GM18861 (cell line): Measurements from ENCODE around the gene CCBE1.
"Not testable (repeated sequence)": the region's sequence is repeated elsewhere in the genome, so short reads cannot be mapped to it uniquely, and the experiment has no call there.

Source experiments
- ATAC-seq: cut with Tn5 transposase; IDR thresholded peaks from one replicate; pipeline ENCODE4 v1.9.1; 2021; ENCODE audit not compliant: unreplicated experiment

The CCBE1 gene

DNA sequence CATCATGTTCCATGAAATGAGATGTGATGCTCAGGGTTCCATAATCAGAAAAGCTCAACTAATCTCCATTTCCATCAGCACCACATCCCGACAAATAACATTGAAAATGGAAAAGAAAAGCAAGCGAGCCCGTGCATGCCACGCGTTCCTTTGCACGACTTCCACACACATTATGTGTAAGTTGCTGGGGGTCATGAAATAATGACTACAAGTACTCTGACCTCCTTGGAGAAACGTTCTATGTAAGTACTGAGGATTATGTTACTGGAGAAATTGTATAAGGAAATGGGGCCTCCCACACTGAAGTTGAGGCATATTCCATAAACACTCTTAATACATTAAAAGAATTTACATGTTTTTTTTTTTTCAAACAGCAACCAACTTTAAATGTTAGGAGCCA is 38.3 kb downstream of the CCBE1 start:
- no peak for ATAC-seq

GRCh38 chr18:59657012-59657411 is 40.2 kb downstream of the CCBE1 start:
- ATAC-seq = no peak

GRCh38 chr18:59656373-59656887 is 40.8 kb downstream of the CCBE1 start:
- no peak for ATAC-seq

DNA sequence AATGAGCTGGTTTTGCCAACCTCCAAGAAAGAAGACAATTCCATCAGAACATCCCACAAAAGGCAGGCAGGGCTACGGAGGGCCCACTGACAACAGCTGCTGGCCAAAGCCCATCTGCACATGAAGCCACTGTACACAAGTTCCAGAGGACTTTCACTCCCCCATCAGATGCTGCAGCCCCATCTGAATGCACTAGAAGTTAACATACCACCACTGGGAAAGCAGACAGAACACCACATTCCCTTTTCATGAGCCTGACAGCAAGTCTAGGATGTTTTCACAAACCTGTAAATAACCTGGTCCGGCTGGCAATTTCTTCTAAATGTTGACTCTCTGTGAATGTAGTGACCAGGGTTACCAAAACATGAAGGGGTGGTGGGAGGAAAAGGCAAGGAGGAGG is 41.5 kb downstream of the CCBE1 start:
- ATAC-seq = no peak

GRCh38 chr18:59651071-59651470 is 46.2 kb downstream of the CCBE1 start:
- no peak for ATAC-seq

- ATAC-seq = no peak
Measured at GRCh38 chr18:59650266-59650820, 46.9 kb downstream of the CCBE1 start.

DNA sequence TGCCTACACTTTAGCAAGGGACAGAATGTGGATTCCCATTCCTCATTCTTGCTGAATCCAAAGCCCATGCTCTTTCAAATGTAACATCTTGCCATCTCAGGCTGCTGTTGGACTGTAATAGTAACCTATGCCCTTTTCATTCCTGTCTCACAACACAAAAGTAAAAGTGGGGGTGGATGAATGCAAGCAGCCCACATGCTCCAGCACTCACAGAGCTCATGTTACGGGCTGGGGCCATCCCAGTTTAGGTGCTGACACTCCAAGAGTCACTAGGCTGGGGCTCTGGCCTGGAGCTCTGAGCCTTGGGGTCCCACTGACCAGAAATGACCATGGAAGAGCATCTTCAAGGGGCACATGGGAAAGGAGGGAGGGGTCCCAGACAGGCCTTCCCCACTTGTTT is 47.6 kb downstream of the CCBE1 start:
- no peak for ATAC-seq

DNA sequence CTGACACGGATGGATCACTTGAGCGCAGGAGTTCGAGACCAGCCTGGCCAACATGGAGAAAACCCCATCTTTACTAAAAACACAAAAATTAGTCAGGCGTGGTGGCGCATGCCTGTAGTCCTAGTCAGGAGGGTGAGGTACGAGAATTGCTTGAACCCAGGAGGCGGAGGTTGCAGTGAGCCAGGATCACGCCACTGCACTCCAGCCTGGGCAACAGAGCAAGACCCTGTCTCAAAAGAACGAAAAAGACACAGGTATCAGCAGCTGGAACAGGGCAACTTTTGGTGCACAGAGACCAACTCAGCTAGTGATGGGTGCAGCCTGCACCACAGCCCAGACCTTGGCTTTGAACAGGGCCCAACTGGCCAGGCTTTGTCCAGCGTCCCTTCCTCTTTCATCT is 48.8 kb downstream of the CCBE1 start:
- not testable (repeated sequence) for ATAC-seq

DNA sequence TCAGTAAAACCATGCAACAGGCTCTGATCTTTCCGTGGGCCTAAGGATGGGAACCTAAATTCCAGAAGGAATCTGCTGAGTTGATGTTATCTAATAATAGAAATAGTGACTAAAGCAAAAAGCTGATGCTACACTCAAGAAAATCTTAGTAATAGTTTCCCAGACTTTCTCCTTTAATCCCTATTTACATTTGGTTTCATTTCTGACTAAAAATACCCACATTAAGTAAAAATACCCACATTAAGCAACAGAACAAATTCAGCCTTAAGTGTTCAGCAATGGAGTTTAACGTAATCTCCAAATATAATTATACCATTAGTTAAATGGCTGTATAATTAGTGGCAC is 50.3 kb downstream of the CCBE1 start:
- ATAC-seq = no peak

- ATAC-seq = no peak
Measured at GRCh38 chr18:59646228-59646962, 50.8 kb downstream of the CCBE1 start.

- no peak for ATAC-seq
Measured at GRCh38 chr18:59643740-59644139, 53.5 kb downstream of the CCBE1 start.

- ATAC-seq = no peak
Measured at GRCh38 chr18:59640721-59641120, 56.5 kb downstream of the CCBE1 start.

GRCh38 chr18:59639821-59640220 is 57.4 kb downstream of the CCBE1 start:
- ATAC-seq = no peak

DNA sequence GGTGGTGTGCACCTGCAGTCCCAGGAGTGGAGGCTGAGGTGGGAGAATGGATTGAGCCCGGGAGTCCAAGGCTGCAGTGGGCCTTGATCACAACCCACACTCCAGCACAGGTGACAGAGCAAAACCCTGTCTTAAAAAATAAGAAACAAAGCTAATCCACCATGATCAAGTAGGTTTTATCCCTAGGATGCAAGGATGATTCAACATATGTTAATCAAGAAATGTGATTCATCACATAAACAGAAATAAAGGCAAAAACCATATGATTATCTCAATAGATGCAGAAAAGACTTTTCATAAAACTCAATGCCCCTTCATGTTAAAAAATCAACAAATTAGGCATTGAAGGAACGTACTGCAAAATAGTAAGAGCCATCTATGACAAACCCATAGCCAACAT is 58.1 kb downstream of the CCBE1 start:
- ATAC-seq = no peak

DNA sequence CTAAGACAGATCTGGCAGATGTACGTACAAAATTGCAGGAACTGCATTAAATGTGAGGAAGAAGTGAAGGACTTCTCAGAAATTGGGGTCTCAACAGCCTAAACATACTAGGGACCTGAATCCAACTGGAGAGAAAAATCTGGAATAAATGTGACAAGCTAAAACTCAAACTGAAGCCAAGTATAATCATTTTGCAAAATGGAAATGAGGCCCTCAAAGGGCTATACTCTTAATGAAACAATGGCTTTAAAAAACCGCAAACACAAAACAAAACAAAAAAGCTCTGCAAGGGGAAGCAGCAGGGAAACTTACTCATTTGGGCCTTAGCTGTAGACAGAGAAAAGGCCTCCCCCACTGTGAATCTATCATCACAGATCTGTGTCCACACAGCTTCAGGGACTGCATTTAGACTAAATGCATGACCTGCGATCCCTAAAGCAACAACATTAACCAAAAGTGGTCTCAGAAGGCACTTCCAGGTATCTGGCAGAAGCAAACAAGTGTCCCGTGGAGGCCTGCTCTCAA is 63.2 kb downstream of the CCBE1 start:
- no peak for ATAC-seq

- ATAC-seq = no peak
Measured at GRCh38 chr18:59633317-59633716, 63.9 kb downstream of the CCBE1 start.

DNA sequence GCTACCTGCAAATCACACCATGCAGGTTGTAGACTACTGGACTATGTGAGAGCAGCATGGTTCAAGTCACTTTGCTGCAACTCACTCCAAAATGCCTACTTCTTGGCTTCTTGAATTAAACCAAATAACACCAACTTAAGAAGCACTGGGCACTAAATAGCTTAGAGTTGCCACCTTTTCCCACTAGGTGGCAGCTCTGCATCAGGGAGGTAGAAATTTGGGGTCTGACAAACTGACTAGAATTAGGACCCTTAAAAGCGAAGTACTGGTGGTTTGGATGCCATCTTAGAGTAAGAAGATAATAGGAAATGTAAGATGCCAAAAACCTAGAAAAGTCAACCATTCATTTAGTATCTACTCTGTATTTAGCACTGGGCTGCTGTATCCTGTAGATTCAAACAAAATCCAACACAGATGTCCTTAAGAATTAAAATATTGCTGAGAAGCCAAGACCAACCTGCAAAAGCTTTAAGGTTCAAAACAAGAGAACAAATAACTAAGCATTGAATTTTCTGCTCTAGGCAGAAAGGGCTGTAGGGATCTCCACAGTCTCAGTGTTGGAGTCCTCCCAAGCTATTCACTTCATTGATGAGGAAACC is 65.5 kb downstream of the CCBE1 start:
- ATAC-seq = no peak

- no peak for ATAC-seq
Measured at GRCh38 chr18:59629894-59630293, 67.3 kb downstream of the CCBE1 start.

- no peak for ATAC-seq
Measured at GRCh38 chr18:59628995-59629394, 68.2 kb downstream of the CCBE1 start.

- no peak for ATAC-seq
Measured at GRCh38 chr18:59627414-59627813, 69.8 kb downstream of the CCBE1 start.

GRCh38 chr18:59624369-59624765 is 72.9 kb downstream of the CCBE1 start:
- no peak for ATAC-seq
